Cardiac muscle cell (in vitro differentiated cells and primary cell): ENCODE measurements around the gene MATN3. TPM values are rescaled to one million over a fixed set of nuclear protein-coding genes. Genes with fewer than 3 reads are reported as not detected.

Experiments
- DNase-seq, 2 donors: peaks; one replicate each; pipeline versions ENCODE4 v3.0.0 to v3.0.0-alpha.2; 2010 to 2017; ENCODE audit warnings: low read depth in 1 of 2, low spot score in 1 of 2
- H3K27ac ChIP-seq: fragments of 200-600 bp; sonication (generic); 2 replicates; pipeline ENCODE4 v1.5.1; 2016
- H3K27me3 ChIP-seq: fragments of 200-600 bp; sonication (generic); 2 replicates; pipeline ENCODE4 v1.6.0; 2016; ENCODE audit warnings: control low read depth
- H3K36me3 ChIP-seq: fragments of 200-600 bp; sonication (generic); 2 replicates; pipeline ENCODE4 v1.5.1; 2016; ENCODE audit warnings: control low read depth
- H3K4me1 ChIP-seq: fragments of 200-600 bp; sonication (generic); 2 replicates; pipeline ENCODE4 v1.8.1; 2017; ENCODE audit warnings: low read depth, mild to moderate bottlenecking, mixed run types
- H3K4me3 ChIP-seq: fragments of 200-600 bp; sonication (generic); 2 replicates; pipeline ENCODE4 v1.5.1; 2016; ENCODE audit warnings: mild to moderate bottlenecking
- H3K9me3 ChIP-seq: fragments of 200-600 bp; sonication (generic); 2 replicates; pipeline ENCODE4 v1.5.1; 2017; ENCODE audit warnings: low read depth, mild to moderate bottlenecking, control low read depth
- polyA plus RNA-seq: library from polyadenylated mRNA; unstranded; fragments of >200 nt; fragmentation: Nextera tagmentation; extraction: Ambion mirVana; gene quantifications from 2 replicates; pipeline ENCODE4 v1.2.1, GENCODE V29; 2016
- total RNA-seq: library from RNA; depleted of rRNA; stranded (reverse); fragments of >200 nt; gene quantifications from 2 replicates; pipeline ENCODE4 v1.2.3, GENCODE V29; 2016
- TF ChIP-seq, protein P1 (sequence below): IDR thresholded peaks from 2 replicates; pipeline ENCODE4 v1.5.1; 2012; ENCODE audit warnings: low read depth, mild to moderate bottlenecking, low read length

The MATN3 gene
- total and polyA plus RNA-seq, 2 experiments from 2014 or later, result 3.8 to 4.8 TPM

DNA sequence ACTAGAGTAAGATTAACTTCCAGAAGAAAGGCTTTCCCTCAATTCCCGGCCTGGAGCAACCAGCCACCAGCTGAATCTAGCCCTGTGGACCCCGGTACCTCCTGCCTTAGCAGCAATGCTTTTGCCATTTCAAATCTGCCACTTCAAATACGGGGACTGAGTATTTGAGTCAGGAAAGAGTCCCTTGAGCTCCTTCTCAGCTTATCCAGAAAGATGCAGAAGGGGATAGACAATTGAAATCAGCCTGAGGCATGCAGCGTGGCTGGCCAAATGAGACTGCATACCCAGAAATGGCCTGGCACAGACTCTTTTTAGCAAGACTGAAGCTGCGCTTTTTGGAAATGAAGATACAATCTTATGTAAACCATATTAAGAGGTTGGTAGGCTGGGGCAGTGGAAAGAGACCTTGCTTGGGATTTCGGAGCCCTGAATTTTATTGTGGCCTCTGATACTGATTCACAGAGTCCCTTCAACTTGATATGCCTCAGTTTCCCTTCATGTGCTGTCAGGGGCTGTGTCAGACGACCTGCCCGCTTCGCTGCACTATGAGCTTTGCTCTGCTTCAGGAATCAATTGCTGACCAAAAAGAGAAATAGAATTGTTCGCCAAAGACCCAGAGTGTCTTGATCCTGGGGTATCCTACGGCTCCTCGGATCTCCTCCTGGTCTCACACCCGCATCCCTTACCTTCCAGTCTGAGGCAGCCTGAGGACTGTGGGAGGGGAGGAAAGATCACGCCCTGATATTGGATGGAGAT lies 1.0 kb downstream of the MATN3 start:
- Histone ChIP-seq H3K27ac (no peak overlapping the region), H3K9me3 (no peaks in the 10 kb centered on the region), H3K36me3 (no peaks in the 10 kb centered on the region), H3K4me1 (peaks cover 8% of the 10 kb centered on the region), H3K4me3 (no peak overlapping the region), H3K27me3 (peaks cover 16% of the 10 kb centered on the region)
- TF ChIP-seq, protein P1, sequence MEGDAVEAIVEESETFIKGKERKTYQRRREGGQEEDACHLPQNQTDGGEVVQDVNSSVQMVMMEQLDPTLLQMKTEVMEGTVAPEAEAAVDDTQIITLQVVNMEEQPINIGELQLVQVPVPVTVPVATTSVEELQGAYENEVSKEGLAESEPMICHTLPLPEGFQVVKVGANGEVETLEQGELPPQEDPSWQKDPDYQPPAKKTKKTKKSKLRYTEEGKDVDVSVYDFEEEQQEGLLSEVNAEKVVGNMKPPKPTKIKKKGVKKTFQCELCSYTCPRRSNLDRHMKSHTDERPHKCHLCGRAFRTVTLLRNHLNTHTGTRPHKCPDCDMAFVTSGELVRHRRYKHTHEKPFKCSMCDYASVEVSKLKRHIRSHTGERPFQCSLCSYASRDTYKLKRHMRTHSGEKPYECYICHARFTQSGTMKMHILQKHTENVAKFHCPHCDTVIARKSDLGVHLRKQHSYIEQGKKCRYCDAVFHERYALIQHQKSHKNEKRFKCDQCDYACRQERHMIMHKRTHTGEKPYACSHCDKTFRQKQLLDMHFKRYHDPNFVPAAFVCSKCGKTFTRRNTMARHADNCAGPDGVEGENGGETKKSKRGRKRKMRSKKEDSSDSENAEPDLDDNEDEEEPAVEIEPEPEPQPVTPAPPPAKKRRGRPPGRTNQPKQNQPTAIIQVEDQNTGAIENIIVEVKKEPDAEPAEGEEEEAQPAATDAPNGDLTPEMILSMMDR, result no peak
- DNase-seq, result no peak

DNA sequence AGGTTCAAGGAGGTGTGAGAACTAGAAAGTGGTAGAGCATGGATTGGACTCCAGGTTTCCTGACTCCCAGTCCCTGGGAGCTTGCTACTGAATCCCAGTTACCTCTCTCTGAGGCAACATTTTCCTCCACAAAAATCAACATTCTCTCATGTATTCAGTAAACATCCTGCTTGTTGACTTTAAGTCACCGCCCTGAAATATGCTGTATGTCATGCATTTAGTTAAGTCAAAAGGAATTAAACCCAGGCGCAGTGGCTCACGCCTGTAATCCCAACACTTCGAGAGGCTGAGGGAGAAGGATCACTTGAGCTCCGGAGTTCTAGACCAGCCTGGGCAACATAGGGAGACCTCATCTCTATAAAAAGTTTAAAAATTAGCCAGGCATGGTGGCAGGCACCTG lies 3.8 kb downstream of the MATN3 start:
- H3K4me3 ChIP-seq, result no peak overlapping the region
- DNase-seq, result no peak
- H3K36me3 ChIP-seq, result no peaks in the 10 kb centered on the region
- TF ChIP-seq, protein P1, result no peak
- peaks cover 12% of the 10 kb centered on the region for H3K4me1 ChIP-seq
- H3K27ac ChIP-seq, result no peak overlapping the region
- no peaks in the 10 kb centered on the region for H3K9me3 ChIP-seq
- peaks cover 16% of the 10 kb centered on the region for H3K27me3 ChIP-seq

DNA sequence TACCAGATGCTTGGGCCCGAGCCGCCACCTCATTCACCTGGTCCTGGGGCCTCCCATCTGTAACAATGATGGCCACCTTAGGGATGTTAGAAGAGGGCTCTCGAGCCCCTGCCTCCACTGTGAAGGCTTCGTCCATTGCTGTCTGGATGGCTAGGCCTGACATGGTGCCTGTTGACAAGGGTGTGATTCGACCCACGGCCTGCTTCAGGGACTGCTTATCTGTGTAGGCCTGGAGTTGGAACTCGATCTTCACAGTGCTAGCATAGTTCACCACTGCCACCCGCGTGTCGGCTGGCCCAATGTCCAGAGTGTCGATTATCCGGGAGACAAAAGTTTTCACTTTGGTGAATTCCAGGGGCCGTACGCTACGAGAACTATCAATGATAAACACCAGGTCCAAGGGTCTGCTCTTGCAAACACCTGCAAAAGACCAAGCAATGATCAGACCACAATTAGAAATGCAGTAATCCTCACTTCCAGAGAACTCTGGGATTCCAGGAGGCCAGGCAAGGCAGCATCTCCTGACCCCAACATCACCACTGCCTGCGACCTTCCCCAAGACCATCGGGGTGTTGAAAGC lies 6.5 kb downstream of the MATN3 start:
- peaks cover 2% of the 10 kb centered on the region for H3K27me3 ChIP-seq
- H3K27ac ChIP-seq, result no peak overlapping the region
- no peaks in the 10 kb centered on the region for H3K36me3 ChIP-seq
- H3K4me1 ChIP-seq, result peaks cover 4% of the 10 kb centered on the region
- no peak for DNase-seq
- TF ChIP-seq, protein P1, result no peak
- no peaks in the 10 kb centered on the region for H3K9me3 ChIP-seq
- H3K4me3 ChIP-seq, result no peak overlapping the region

DNA sequence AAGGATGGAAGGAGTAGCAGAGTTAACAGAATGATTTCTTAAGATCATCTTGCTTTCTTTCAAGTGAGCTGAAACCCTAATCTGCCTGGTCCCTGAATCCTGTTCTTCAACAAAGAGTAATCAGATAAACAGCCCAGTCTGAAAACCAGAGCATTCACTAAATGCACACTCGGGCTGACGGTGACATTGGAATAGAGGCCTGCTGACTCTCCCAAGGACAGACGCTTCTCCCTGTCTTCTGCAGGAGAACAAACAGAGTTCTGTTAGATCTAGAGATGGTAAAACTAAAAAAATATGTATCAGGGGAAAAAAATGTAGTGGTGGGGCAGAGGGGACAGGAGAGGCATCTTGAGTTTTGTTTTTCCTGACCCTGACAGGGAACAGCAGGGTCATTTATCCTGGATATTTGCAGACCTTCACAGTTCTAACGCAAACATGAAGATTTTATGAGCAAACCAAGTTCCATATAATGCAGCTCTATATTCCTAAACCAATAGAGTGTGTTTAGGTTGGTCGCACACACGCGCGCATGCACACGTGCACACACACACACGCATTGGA lies 7.3 kb downstream of the MATN3 start:
- Histone ChIP-seq H3K27me3 (no peaks in the 10 kb centered on the region), H3K4me3 (no peak overlapping the region), H3K36me3 (no peaks in the 10 kb centered on the region), H3K4me1 (peaks cover 4% of the 10 kb centered on the region), H3K9me3 (no peaks in the 10 kb centered on the region), H3K27ac (peak overlapping the region; percentile 36)
- no peak for DNase-seq
- TF ChIP-seq, protein P1, result no peak

DNA sequence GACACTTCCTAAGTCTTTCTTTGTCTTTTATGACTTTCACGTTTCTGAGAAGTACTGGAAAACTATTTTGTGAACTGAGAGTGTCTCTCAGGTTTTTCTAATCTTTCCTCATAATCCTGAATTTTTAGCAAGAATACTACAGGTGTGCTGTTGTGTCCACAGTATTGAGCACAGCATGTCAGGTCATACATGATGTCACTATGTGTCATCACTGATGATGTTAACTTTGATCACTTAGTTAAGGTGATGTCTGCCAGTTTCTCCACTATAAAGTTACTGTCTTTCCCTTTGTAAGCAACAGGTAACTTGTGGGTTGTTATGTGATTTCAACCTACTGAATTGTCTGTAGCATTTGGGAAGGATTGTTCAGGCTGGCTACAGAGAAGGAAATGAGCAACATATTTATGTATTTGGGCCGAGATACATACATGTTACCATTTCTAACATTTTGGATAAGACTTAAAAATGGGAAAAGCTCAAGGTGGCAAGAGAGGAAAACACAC lies 11.1 kb downstream of the MATN3 start:
- DNase-seq, result no peak
- TF ChIP-seq, protein P1, result no peak
- H3K36me3 ChIP-seq, result no peaks in the 10 kb centered on the region
- peaks cover 4% of the 10 kb centered on the region for H3K4me1 ChIP-seq
- H3K9me3 ChIP-seq, result no peaks in the 10 kb centered on the region
- no peak overlapping the region for H3K27ac ChIP-seq
- H3K4me3 ChIP-seq, result no peak overlapping the region
- no peaks in the 10 kb centered on the region for H3K27me3 ChIP-seq
